ENCODE data around the gene TCF12. TPM values are rescaled to one million over a fixed set of nuclear protein-coding genes. Genes with fewer than 3 reads are reported as not detected.

Gene TCF12
- total RNA-seq, 1 donor from 2014 or later: 93.0 TPM

GRCh38 chr15:56879502-56879901, 38.9 kb upstream of the TCF12 start:
- intact Hi-C loops (cut with DNase I): no loop called here
- TF ChIP-seq CTCF (IDR thresholded peaks at IDR 0.05): no peak
- DNase-seq (no peak), ATAC-seq (no peak)
- Histone ChIP-seq H3K4me1 (no peaks in the 10 kb centered on the region), H3K4me3 (no peak overlapping the region), H3K27me3 (ENCODE audit: low read depth) (no peaks in the 10 kb centered on the region), H3K27ac (no peak overlapping the region), H3K36me3 (no peaks in the 10 kb centered on the region), H3K9me3 (no peaks in the 10 kb centered on the region)

- Histone ChIP-seq H3K36me3 (no peaks in the 10 kb centered on the region), H3K4me1 (peaks cover 6% of the 10 kb centered on the region), H3K4me3 (no peak overlapping the region), H3K27ac (no peak overlapping the region), H3K27me3 (ENCODE audit: low read depth) (no peaks in the 10 kb centered on the region), H3K9me3 (no peaks in the 10 kb centered on the region)
- intact Hi-C loops (cut with DNase I): no loop called here
- no peak for DNase-seq
- ATAC-seq: no peak
- no peak for TF ChIP-seq CTCF (IDR thresholded peaks at IDR 0.05)
Observed at GRCh38 chr15:56883088-56883487, 35.4 kb upstream of the TCF12 start.

GRCh38 chr15:56886363-56886931, 32.0 kb upstream of the TCF12 start:
- Histone ChIP-seq H3K9me3 (no peaks in the 10 kb centered on the region), H3K27ac (peak overlapping the region; percentile 97), H3K4me1 (peaks cover 15% of the 10 kb centered on the region), H3K36me3 (no peaks in the 10 kb centered on the region), H3K27me3 (ENCODE audit: low read depth) (no peaks in the 10 kb centered on the region), H3K4me3 (peak overlapping the region; percentile 69)
- intact Hi-C loops (cut with DNase I): no loop called here
- no peak for TF ChIP-seq CTCF (IDR thresholded peaks at IDR 0.05)
- no peak for DNase-seq
- no peak for ATAC-seq

GRCh38 chr15:56886932-56887781, 31.3 kb upstream of the TCF12 start:
- Histone ChIP-seq H3K4me3 (peak overlapping the region; percentile 69), H3K27ac (peak overlapping the region; percentile 97), H3K27me3 (ENCODE audit: low read depth) (no peaks in the 10 kb centered on the region), H3K36me3 (no peaks in the 10 kb centered on the region), H3K9me3 (no peaks in the 10 kb centered on the region), H3K4me1 (peaks cover 15% of the 10 kb centered on the region)
- TF ChIP-seq CTCF (IDR thresholded peaks at IDR 0.05): peak; percentile 16
- peak; percentile 98 to 99 for ATAC-seq
- intact Hi-C loops (cut with DNase I): no loop called here
- peak; percentile 96 for DNase-seq

- H3K27me3 ChIP-seq (ENCODE audit: low read depth): no peaks in the 10 kb centered on the region
- no peak for ATAC-seq
- H3K27ac ChIP-seq: peak overlapping the region; percentile 97
- peaks cover 15% of the 10 kb centered on the region for H3K4me1 ChIP-seq
- no peaks in the 10 kb centered on the region for H3K36me3 ChIP-seq
- intact Hi-C loops (cut with DNase I): no loop called here
- no peak for TF ChIP-seq CTCF (IDR thresholded peaks at IDR 0.05)
- peak overlapping the region; percentile 69 for H3K4me3 ChIP-seq
- H3K9me3 ChIP-seq: no peaks in the 10 kb centered on the region
- no peak for DNase-seq
Observed at GRCh38 chr15:56887782-56888438, 30.5 kb upstream of the TCF12 start.
